GM19240 (cell line): ENCODE results near the gene PUS3.
"Not testable (repeated sequence)": the region's sequence is repeated elsewhere in the genome, so short reads cannot be mapped to it uniquely, and the experiment has no call there.

Experiments used
- DNase-seq: peaks from one replicate; pipeline ENCODE4 v3.0.0; 2011; ENCODE audit warnings: low spot score; ENCODE audit not compliant: insufficient read length

The PUS3 gene

DNA sequence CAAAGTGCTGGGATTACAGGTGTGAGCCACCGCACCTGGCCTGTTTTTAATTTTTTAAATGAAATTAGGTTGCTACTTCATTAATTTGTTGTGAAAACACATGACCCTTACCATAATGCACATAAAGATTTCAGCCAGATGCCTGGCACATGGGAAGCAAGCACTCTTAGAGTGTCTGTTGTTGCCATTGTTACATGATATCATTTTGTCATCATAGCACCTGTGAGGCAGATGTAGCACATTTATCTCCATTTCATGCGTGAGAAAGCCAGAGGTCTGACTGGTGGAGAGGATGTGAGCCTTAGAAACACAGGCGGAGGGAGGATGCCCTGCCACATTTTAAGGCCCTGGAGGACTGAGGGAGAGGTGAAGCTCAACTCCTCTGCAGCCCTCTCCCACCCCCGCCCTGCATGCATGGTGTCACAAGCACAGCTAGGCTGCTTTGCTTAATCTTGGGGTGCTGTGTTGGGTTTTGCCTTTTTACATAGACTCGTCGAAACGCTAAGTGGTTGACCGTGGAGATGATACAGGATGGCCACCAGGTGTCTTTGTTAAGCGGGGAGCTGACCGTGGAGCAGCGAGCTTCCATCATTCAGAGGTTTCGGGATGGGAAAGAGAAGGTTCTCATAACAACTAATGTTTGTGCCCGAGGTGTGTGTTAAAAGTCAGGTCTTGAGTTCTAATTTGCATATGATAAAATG, 15.3 kb upstream of the PUS3 start:
- no peak for DNase-seq

DNA sequence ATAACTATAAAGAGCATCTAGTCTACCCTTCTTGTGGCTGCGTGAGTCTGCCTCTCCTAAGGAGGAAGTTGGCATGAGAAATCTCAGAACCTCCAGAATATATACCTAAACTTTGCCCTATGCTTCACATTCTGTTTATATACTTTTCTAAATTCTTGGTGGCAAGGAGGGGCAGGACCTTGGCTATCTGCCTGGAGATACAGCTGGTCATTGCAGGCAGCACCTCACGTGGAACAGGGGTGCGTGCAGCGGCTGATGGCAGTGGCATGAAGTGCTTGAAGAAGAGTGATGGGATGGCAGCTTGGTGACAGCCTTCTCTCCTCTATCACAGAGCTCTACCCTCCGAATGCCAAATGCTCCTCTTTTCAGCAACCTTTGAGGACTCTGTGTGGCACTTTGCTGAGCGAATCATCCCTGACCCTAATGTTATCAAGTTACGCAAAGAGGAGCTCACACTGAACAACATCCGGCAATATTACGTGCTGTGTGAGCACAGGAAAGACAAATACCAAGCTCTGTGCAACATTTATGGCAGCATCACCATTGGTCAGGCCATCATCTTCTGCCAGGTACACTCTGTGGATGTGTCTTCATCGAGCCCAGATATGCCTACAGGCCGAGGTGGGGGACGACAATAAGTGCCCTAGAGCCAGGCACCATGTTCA, 13.8 kb upstream of the PUS3 start:
- DNase-seq = no peak

DNA sequence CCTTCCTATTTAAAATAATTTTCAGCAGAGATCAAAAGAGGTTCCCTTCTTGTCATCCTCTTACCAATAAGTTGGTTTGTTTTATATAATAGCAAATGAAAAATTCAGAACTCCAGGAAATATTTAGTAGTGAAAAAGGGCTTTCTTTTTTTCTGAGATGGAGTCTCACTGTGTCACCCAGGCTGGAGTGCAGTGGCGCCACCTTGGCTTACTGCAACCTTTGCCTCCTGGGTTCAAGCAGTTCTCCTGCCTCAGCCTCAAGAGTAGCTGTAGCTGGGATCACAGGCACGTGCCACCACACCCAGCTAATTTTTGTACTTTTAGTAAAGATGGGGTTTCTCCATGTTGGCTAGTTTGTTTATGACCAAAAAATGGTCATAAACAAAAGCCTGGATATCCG, 11.6 kb upstream of the PUS3 start:
- not testable (repeated sequence) for DNase-seq

DNA sequence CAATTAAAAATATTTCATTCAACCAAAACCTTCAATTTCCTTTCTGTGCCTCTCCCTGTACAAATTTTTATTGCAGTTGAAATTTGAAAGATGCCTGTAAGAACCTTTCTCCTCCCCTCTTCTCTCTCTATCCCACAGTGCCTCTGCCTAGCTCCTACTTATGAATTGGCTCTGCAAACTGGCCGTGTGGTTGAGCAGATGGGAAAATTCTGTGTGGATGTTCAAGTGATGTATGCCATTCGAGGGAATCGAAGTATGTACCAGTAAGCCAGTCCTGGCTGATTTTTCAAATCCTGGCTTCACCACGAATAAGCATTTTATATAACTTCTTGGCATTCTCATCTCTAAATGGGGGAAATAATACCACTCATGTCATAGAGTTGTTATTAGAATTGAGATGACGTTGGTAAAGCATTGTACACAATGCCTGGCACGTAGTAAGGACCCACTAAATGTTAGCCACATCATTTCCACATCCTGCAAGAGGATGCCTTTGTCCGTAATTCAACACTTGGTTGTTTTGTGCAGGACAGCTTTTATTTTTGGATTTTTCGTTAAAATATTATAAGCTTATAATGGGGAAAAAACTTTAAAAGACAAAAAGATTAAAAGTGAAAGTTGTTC, 7.3 kb upstream of the PUS3 start:
- no peak for DNase-seq

DNA sequence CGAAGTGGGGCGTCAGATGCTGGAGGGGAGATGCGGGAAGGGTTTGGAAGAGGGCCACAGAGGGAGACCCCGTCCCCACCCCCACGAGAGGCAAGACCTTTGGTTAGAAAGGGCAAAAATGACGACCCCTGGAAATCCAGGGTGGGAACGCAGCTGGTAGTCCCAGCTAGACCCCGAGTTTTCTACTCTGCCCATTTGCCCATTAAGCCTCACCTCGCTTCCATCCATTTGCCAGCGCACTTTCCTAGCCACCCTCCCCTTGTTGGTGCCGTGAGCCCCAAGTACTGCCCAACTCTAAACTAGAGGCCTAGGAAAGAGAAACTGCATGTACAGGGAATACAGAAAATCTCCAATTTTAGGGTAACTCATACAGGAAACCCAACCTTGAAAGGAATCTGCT, 1.7 kb upstream of the PUS3 start:
- no peak for DNase-seq

DNA sequence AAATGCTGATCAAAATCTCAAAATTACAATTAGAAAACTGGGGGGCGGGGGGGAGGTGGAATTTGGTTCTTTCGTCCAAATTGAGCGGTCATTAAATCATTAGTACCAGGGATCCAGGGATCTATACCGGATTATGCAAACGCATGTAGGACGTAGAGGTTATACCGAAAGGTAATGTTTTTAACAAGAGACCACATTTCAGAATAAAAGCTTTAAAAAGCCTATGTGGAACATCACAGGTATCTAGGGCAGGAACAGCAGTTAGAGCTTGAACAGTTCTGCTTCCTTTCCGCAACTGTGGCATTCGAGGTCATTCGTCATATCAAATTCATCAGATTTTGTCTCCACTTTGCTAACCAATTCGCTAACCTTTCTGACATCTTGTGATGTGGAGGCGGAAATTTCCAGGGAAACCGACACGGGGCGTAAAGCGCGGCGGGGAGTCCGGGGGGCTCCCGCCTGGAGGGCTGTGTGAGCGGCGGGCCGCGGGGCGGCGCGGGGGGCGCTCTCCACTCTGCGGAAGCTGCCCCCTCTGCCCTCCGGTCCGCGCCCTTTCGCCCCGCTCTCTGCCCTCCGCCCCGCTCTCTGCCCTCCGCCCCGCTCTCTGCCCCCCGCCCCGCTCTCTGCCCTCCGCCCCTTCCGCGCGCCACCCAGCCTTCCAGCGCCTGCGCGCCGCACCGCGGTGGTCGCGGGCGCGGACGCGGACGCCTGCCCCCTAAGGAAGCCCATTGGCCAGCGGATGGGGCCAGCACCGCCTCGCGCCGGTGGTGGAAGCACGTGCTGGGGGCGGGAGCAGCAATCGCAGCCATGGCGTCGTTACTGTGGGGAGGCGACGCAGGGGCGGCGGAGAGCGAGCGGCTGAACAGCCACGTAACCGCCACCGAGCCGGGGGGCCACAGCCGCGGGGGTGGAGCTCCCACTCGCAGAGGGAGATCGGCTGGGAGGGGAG, 979 bp upstream of the PUS3 start, which contains the start of gene DDX25:
TSS of gene DDX25 (plus strand) at position 798 of the 949 bp plus-strand sequence. CDS start at position 808, 10 bp downstream.
- DNase-seq = no peak

DNA sequence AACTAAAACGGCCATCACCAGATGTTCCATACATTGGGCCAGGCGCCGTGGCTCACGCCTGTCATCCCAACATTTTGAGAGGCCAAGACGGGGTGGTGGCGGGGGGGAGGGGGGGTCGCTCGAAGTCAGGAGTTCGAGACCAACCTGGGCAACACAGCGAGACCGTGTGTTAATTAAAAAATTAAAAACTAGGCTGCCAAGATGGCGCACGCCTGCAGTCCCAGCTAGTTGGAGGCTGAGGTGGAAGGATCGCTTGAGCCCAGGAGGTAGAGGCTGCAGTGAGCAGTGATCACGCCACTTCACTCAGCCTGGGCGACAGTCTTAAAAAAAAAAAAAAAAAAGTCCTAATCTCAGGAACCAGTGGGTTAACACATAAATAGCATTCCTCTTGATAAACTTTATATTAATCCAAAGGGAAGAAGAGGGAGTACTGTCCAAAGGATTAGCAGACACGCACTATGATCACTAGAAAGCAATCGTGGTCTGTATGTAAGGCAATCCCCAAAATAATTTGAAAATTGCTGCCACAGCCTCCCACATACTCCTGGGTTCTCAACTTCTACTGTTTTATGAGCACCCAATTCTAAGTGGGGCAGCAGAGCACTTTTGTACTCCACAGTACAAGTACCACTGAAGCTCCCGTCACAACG, 604 bp downstream of the PUS3 start:
- DNase-seq = no peak

DNA sequence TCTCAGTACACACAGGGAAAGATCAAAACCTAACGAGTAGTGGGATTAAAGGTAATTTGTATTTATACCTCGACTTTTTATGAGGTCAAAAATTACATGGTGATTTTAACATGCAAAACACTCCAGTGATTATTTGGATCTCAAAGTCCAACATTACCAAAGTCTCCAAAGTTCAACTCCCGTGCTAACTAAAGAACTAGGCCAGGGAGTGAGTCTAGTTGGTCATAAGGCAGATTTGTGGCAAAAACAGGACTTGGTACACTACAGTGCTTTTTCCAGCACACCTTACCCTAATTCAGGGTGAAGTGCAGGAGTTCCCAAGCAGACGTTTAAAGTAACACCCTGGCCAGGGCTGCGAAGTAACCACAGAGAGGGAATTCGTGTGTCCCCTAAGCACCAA, 1.1 kb downstream of the PUS3 start:
- no peak for DNase-seq

DNA sequence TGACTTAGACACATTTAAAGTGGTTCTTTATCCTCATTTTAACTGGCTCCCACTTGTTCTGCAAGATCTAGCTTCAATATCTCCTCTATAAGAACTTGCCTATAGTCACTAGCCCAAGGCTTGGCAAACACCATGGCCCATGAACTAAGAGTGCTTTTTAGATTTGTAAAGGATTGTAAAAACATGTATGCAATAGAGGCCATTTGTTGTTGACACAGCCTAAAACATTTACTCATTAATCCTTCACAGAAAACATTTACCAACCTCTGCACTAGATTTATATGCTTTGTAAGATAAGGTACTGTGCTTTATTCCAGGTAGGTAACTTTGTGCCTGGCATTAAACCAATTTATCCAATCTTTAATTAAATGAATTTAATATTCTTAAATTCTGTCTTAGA, 10.0 kb downstream of the PUS3 start:
- no peak for DNase-seq

DNA sequence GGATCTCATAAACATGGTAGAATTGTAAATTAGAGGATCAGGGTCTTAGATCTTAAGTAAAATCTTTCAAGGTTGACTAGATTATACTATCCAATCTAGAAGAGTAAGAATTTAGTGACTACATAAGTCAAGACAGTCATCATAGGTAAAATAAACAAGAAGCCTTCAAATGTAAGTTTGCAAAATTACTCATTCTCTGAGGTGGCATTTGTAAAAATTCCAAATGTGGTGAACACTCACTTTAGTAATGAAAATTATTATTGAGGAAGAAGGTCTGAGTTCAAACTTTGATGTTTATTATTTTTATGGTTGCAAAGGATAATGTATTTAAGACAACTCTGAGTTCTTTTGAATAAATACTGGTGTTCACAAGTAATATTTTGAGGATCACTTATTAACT, 10.9 kb downstream of the PUS3 start:
- no peak for DNase-seq

DNA sequence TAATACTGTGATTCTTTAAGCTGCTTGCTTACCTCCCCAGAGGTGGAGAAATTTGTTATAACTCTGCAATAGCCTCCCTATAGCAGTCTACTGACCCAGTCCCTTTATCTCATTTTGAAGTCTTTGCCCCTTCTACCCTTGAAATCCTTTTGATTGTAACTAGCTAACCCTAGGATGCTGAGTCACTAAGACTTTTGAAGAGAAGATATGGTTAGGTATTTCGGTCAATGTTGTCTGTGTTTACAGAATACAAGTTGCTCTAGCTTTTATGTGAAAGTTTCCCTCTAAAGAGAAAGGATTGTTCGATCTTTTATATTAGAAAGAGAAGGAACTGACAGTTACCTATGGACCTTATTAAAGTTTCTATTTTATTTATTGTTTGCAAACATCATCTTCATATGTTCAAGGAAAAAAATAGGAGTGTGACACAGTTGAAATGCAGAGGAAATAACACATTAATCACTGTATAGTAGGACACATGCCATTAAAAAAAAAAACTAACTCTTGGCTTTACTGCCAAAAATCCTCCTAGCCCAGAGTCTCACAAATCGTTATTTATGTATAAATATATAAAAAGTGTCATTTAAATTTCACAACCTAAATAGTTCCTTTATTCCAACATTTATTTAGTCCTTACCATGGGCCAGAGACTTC, 12.4 kb downstream of the PUS3 start:
- no peak for DNase-seq

DNA sequence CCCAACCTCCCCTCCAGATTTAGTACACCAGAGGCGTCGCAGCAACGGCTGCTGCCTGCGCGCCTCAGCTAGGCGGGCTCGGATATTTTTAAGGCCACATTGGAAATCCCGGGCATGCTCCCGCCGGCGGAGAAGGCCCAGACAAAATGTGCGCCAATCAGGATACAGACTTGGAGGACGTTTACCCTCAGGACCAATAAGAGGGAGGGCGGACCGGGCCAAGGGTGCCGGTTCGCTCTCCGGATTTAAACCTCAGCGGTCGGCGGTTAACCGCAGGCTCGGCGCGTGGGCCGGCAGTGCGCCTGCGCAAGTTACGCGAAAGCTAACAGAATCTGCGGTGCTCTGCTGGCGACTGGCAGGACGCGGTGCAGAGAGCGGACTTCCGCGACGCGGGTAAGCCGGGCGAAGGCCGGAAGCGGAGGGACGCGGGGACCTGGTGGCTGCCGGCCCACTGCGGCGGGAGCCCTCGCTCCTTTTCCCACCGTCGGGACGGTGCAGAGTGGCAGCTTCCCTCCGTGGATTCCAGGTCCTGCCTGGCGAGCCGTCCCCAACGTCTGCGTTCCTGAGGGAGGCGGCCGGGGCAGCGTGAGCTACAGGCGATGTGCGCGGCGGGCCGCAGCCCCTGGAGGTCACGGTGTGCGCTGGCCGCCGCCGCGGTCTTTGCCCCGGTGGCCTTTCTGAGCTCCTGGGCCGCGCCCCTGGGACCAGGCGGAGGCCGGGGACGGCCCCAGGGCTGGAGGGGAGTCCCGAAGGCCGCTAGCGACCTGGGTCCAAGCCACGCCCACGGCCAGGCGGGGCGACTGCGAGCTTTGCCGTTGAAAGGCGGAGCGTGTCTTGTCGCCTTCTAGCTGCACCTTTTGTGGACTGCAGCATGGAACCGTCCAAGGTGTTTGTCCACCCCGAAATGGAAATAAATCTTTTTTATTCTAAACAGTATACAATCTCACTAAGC, 15.4 kb downstream of the PUS3 start, which contains the start of gene HYLS1:
TSS of gene HYLS1 (plus strand) at position 296 of the 952 bp plus-strand sequence. CDS start 11,701 bp downstream, outside the sequence.
- DNase-seq = peak; percentile 82

DNA sequence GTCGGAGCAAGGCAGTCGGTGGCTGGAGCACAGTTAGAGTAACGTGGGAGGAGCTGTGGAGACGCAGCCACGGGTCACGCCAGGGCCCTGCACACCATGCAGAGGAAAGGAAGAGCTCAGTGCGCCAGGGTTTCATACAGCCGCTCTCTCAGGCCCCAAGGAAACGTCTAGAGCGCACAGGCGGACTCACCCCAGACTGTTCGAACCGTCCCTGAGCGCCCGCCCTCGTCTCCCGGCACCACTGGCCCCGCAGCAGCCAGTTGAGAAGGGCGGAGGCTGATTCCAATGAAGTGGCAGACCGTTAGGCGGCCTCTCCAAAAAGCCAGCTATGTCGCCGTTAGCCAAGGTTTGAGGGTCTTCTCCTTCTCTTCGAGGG, 16.0 kb downstream of the PUS3 start:
- no peak for DNase-seq

DNA sequence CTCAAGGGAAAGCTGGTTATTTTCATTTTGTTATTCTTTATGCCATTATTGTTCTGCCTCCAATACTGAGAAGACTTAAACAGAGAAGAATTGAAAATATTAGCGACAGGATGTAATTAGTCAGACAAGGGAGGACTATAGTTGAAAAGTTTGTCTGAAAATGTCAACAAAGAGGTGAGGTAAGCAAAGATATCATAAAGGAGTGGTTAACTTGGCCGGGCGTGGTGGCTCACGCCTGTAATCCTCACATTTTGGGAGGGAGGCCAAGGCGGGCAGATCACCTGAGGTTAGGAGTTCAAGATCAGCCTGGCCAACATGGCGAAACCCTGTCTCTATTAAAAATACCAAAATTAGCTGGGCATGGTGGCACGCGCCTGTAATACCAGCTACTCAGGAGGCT, 19.6 kb downstream of the PUS3 start:
- DNase-seq = no peak

DNA sequence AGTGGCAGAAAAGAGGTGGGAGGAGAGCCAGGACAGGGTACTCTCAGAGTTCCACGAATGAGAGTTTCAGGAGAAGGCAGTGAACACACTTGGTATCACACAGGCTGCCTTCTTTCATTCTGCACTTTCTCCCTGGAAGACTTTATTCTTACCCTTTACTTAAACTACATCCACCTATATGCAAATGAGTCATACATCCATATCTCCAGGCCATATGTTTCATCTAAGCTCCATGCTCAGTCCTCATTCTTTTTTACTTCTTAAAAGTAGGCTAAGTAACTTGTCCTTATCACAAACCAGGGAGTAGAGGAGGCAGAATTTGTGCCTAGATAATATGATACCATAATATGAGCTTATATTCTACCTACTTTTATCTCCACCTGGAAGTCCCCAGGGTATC, 21.7 kb downstream of the PUS3 start:
- no peak for DNase-seq

DNA sequence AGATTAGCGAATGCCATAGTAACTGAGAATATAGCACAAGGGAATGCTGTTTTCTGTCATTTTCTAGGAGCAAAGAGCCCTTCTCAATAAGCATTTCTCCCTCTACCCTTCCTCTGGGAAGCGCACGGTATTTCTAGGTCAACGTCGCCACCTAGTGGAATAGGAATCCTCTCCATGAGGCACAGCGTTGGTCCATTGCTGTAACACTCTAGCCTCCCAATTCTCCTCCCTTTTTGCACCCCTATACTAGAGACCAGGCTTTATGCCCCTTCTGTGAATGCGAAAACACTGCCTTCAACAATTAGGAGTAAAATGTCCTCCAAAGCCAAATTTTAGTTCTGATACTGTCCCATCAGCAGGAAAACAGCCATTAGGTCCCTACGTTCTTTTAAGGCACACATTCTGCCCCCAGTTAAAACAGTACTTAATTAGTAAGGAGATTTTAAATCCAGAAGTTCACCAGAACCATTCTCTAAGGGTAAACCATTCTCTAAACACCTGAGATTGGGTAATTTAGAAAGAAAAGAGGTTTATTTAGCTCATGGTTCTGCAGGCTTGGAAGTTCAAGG, 28.4 kb downstream of the PUS3 start:
- peak; percentile 26 for DNase-seq

DNA sequence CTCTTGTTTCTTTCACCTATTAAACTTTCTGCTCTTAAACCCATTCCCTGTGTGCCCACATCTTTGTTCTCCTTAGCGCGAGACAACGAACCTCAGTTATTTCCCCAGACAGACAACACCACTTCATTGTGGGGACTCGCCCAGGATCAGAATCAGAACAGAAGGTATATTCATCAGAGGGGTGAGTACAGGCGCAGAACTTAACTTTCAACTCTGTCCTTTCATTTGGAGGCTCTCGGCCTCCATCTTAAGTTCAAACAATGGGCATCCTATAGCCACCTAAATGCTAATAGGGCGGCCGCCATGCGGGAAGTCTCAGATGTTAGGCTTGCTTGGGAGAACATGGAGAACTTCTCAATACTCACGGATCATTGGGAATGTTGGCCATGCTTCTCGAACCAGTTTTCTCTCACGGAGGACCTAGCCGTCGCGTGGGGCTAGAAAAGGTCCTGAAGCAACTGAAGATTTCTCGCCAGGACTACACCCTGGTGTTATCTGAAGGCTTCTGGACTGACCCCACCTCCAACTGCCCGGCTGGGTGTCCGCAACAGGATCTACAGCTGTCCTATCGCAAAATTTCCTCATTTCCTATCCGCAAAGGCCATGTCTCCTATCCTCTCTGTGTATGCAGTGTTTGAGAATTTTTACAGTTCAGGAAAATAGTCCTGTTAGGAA, 29.0 kb downstream of the PUS3 start:
- DNase-seq = no peak

DNA sequence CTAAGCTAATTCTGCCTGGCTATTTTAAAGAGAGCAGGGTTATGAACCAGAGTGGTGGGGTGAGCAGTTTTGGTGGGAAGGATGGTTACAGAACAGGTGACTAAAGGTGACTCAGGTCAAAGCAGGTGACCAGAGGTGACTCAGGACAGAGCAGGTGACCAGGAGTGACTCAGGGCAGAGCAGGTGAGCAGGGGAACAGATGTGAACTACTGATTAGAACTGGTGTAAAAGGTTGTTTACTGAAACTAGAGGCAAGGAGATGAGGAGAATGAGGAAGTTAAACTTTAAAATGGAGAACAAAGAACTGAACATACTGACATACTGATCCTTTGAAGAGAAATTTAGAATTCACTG, 30.9 kb downstream of the PUS3 start:
- no peak for DNase-seq
